Measurements from ENCODE around the gene NPIPB9.
"Not testable (repeated sequence)": the region's sequence is repeated elsewhere in the genome, so short reads cannot be mapped to it uniquely, and the experiment has no call there.

GRCh38 chr16:28820546-28820945, 69.0 kb downstream of the NPIPB9 start:
- TF ChIP-seq, protein P1, sequence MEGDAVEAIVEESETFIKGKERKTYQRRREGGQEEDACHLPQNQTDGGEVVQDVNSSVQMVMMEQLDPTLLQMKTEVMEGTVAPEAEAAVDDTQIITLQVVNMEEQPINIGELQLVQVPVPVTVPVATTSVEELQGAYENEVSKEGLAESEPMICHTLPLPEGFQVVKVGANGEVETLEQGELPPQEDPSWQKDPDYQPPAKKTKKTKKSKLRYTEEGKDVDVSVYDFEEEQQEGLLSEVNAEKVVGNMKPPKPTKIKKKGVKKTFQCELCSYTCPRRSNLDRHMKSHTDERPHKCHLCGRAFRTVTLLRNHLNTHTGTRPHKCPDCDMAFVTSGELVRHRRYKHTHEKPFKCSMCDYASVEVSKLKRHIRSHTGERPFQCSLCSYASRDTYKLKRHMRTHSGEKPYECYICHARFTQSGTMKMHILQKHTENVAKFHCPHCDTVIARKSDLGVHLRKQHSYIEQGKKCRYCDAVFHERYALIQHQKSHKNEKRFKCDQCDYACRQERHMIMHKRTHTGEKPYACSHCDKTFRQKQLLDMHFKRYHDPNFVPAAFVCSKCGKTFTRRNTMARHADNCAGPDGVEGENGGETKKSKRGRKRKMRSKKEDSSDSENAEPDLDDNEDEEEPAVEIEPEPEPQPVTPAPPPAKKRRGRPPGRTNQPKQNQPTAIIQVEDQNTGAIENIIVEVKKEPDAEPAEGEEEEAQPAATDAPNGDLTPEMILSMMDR (conservative IDR thresholded peaks at IDR 0.05; ENCODE audit: low read depth in 2 of 2) = not testable (repeated sequence)
- TF ChIP-seq POLR2AphosphoS5 (IDR thresholded peaks at IDR 0.05; ENCODE audit: low read depth); CREB1 (CRISPR knock-in tag; IDR thresholded peaks at IDR 0.05; ENCODE audit: low read depth): not testable (repeated sequence)

Data from GM23338 (cell line).